LNCAP (cell line): Measurements from ENCODE around the gene LRBA.

Experiments
- TF ChIP-seq, protein P1 (sequence below): fragments of 450-650 bp; IDR thresholded peaks from 2 replicates; pipeline ENCODE4 v1.5.1; 2017; ENCODE audit warnings: mild to moderate bottlenecking

The LRBA gene

GRCh38 chr4:150978738-150979575 lies 36.1 kb downstream of the LRBA start:
- TF ChIP-seq, protein P1, sequence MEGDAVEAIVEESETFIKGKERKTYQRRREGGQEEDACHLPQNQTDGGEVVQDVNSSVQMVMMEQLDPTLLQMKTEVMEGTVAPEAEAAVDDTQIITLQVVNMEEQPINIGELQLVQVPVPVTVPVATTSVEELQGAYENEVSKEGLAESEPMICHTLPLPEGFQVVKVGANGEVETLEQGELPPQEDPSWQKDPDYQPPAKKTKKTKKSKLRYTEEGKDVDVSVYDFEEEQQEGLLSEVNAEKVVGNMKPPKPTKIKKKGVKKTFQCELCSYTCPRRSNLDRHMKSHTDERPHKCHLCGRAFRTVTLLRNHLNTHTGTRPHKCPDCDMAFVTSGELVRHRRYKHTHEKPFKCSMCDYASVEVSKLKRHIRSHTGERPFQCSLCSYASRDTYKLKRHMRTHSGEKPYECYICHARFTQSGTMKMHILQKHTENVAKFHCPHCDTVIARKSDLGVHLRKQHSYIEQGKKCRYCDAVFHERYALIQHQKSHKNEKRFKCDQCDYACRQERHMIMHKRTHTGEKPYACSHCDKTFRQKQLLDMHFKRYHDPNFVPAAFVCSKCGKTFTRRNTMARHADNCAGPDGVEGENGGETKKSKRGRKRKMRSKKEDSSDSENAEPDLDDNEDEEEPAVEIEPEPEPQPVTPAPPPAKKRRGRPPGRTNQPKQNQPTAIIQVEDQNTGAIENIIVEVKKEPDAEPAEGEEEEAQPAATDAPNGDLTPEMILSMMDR: no peak

- TF ChIP-seq, protein P1: no peak
Measured at GRCh38 chr4:150976478-150977118, 38.5 kb downstream of the LRBA start.

DNA sequence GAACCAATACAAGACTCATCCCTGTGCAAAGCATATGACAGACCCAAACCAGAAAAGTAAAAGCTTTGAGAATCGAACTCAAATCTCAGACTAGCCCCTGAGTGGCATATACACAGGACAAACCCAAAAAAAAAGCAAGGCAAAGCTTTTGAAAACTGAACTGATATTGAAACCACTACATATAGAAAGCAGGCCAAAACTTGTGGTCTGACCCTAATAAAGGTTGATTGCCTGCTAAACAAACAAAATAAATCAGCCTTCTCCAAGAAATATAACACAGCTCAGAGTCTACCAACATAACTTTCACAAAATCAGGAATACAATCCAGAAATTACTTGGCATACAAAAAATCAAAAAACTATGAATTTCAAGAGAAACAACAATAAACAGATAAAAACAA lies 40.3 kb downstream of the LRBA start:
- TF ChIP-seq, protein P1: no peak

DNA sequence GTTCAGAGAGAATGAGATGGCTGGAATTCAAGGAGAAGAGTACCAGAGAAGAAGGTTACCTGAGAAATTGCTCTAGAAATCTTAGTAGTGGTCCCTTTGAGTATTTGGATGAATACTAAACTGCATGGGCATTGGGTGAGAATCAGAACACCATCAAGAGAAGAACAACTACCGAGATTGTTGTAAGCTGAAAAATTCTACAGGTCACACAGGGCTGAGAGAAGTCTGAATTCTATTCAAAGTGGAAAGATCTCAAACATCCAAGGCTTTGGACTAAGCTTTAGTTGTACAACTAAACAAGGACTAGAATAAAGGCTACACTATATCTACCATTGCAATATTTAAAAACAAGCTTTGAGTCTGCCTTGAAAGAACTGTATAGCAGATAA lies 40.8 kb downstream of the LRBA start:
- TF ChIP-seq, protein P1: no peak

DNA sequence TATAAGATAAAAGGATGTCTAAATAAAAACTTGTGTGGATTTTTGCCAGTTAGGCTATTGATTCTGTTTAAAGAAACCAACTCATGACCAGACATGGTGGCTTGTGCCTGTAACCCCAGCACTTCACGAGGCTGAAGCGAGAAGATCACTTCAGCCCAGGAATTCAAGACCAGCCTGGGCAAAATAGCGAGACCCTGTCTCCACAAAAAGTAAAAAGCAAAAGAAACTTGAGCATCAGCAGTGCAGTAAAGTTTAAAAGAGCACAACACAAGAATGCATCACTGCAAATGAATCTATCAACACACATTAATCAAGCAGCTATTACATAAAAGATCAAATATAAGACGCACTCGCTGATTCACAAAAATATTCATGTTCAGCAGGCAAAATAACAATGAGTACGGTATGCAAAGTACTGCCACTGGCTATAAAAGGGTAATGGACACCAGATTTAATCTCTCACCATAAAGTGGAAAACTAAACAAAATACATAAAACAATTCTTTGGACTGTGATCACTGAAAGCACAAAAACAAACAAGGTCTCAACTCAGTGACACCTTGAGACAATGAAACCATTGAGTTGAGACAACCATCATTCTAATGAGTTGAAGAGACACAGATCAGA lies 41.3 kb downstream of the LRBA start:
- TF ChIP-seq, protein P1: no peak

- TF ChIP-seq, protein P1: no peak
Measured at GRCh38 chr4:150972592-150972991, 42.5 kb downstream of the LRBA start.

DNA sequence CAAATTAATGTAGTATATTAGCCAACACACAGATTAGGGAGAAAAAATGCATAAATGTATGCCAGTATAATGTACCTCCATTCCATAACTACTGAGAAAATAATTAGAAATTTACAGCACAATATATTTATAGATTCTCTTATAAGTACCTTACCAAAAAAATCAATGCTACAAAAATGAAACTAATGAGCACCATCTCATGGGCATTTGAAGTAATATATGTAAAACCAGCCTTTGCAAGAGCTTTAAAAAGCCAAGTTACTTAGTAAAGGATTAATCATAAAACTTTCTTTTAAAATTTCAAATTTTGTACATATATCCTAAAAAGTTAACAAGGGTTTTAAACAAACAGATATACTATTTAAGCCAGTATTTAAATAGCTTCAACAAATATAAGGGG lies 43.2 kb downstream of the LRBA start:
- TF ChIP-seq, protein P1: peak; percentile 34; the same call in 1 of the 2 replicates
